Esophagus squamous epithelium (tissue), 5 donors: ENCODE measurements around the gene NGLY1. TPM values are rescaled to one million over a fixed set of nuclear protein-coding genes. Genes with fewer than 3 reads are reported as not detected.

Experiments
- DNase-seq: peaks from one replicate; lab custom pipeline; 2025; lab: John Stamatoyannopoulos, UW
- H3K27ac ChIP-seq, 4 donors: fragments of 200-600 bp; sonication (generic); one replicate each; pipeline ENCODE4 v1.5.1; 2016 to 2019; ENCODE audit warnings: mild to moderate bottlenecking in 1 of 4
- H3K27me3 ChIP-seq, 4 donors: fragments of 200-600 bp; sonication (generic); 1 replicate in 3 of 4; 2 replicates in 1 of 4; pipeline versions ENCODE4 v1.5.1 to v1.6.0; 2017 to 2021; ENCODE audit warnings: antibody characterized with exemption in 1 of 4
- H3K36me3 ChIP-seq, 3 donors: fragments of 200-600 bp; sonication (generic); one replicate each; pipeline ENCODE4 v1.5.1; 2016 to 2019
- H3K4me1 ChIP-seq, 3 donors: fragments of 200-600 bp; sonication (generic); one replicate each; pipeline ENCODE4 v1.5.1; 2017 to 2019
- H3K4me3 ChIP-seq, 4 donors: fragments of 200-600 bp; sonication (generic); 1 replicate in 3 of 4; 2 replicates in 1 of 4; pipeline ENCODE4 v1.5.1; 2016 to 2019; ENCODE audit warnings: mild to moderate bottlenecking in 2 of 4, moderate library complexity in 1 of 4
- H3K9me3 ChIP-seq, 3 donors: fragments of 200-600 bp; sonication (generic); one replicate each; pipeline ENCODE4 v1.5.1; 2016 to 2019
- CTCF ChIP-seq, 6 experiments: fragments of 450-650 bp in 4 of 6; fragments of 200-600 bp in 2 of 6; sonication (generic) in 2 of 6; IDR thresholded peaks; one replicate each; pipeline ENCODE4 v1.5.1; 2016 to 2019; ENCODE audit warnings: antibody characterized with exemption in 6 of 6, mild to moderate bottlenecking in 4 of 6, moderate library complexity in 4 of 6
- POLR2A ChIP-seq, 4 donors: fragments of 450-650 bp; IDR thresholded peaks; one replicate each; pipeline ENCODE4 v1.6.1; 2017; ENCODE audit warnings: antibody characterized with exemption in 4 of 4, mild to moderate bottlenecking in 4 of 4, moderate library complexity in 3 of 4
- WGBS, 2 donors: methylation state at CpG; one replicate each; pipeline ENCODE4 v1.1.5; 2018; 5-methylcytosine and 5-hydroxymethylcytosine counted together
- intact Hi-C: fragments of 100-400 bp; cut with DNase I; formaldehyde crosslinking; loops from one replicate; pipeline ENCODE4 v1.15.0; 2022
- total RNA-seq, 4 donors: library from RNA; depleted of rRNA; stranded (reverse); fragments of >200 nt; gene quantifications; one replicate each; pipeline ENCODE4 v1.1.0, GENCODE V29; 2016
- donor health status: DM: yes; HTN: yes; CAD: no.

Gene NGLY1
- total RNA-seq, 4 donors from 2014 or later: 21.3 to 33.8 (median 30.1) TPM

- TF ChIP-seq CTCF (IDR thresholded peaks at IDR 0.05): no peak
- Histone ChIP-seq H3K27me3 (peaks cover 0 to 10% (median 0%) of the 10 kb centered on the region in 4 donors), H3K4me3 (no peak overlapping the region), H3K36me3 (no peaks in the 10 kb centered on the region), H3K27ac (no peak overlapping the region), H3K9me3 (no peaks in the 10 kb centered on the region), H3K4me1 (peaks cover 0 to 3% (median 0%) of the 10 kb centered on the region in 3 donors)
- WGBS, 2 donors: 33 to 43% methylated on average over 1 of the region's 1 CpG
- no peak for DNase-seq
- intact Hi-C loops: no loop called here
These were observed 34.4 kb upstream of the NGLY1 start for GRCh38 chr3:25817638-25818037.

- intact Hi-C loops: no loop called here
- Histone ChIP-seq H3K4me1 (peaks cover 0 to 3% (median 0%) of the 10 kb centered on the region in 3 donors), H3K36me3 (no peaks in the 10 kb centered on the region), H3K9me3 (no peaks in the 10 kb centered on the region), H3K27me3 (peaks cover 0 to 10% (median 0%) of the 10 kb centered on the region in 4 donors), H3K4me3 (no peak overlapping the region), H3K27ac (no peak overlapping the region)
- 43 to 50% methylated on average over 1 of the region's 1 CpG for WGBS, 2 donors
- DNase-seq: no peak
- TF ChIP-seq POLR2A (IDR thresholded peaks at IDR 0.05) (no peak), CTCF (IDR thresholded peaks at IDR 0.05) (no peak)
These were observed 33.9 kb upstream of the NGLY1 start for GRCh38 chr3:25817107-25817506.

- Histone ChIP-seq H3K4me3 (no peak overlapping the region), H3K27ac (no peak overlapping the region), H3K27me3 (peaks cover 0 to 10% (median 0%) of the 10 kb centered on the region in 4 donors), H3K36me3 (no peaks in the 10 kb centered on the region), H3K4me1 (peaks cover 0 to 3% (median 0%) of the 10 kb centered on the region in 3 donors), H3K9me3 (no peaks in the 10 kb centered on the region)
- no peak for DNase-seq
- intact Hi-C loops: no loop called here
- TF ChIP-seq CTCF (IDR thresholded peaks at IDR 0.05): no peak
- TF ChIP-seq POLR2A (IDR thresholded peaks at IDR 0.05): no peak
- 83 to 97% methylated on average over 4 of the region's 4 CpGs for WGBS, 2 donors
These were observed 29.4 kb upstream of the NGLY1 start for GRCh38 chr3:25812644-25813043.

GRCh38 chr3:25804676-25805075 lies 21.4 kb upstream of the NGLY1 start:
- no peak for TF ChIP-seq CTCF (IDR thresholded peaks at IDR 0.05)
- TF ChIP-seq POLR2A (IDR thresholded peaks at IDR 0.05): no peak
- Histone ChIP-seq H3K9me3 (no peaks in the 10 kb centered on the region), H3K36me3 (no peaks in the 10 kb centered on the region), H3K27me3 (no peaks in the 10 kb centered on the region), H3K27ac (no peak overlapping the region), H3K4me1 (no peaks in the 10 kb centered on the region), H3K4me3 (no peak overlapping the region)
- DNase-seq: no peak
- WGBS, 2 donors: 74 to 83% methylated on average over 1 of the region's 1 CpG
- intact Hi-C loops: no loop called here

GRCh38 chr3:25803833-25804232 lies 20.6 kb upstream of the NGLY1 start:
- H3K27ac ChIP-seq: no peak overlapping the region
- H3K9me3 ChIP-seq: no peaks in the 10 kb centered on the region
- H3K27me3 ChIP-seq: no peaks in the 10 kb centered on the region
- TF ChIP-seq CTCF (IDR thresholded peaks at IDR 0.05): no peak
- TF ChIP-seq POLR2A (IDR thresholded peaks at IDR 0.05): no peak
- WGBS, 2 donors: 72 to 77% methylated on average over 2 of the region's 2 CpGs
- H3K4me1 ChIP-seq: no peaks in the 10 kb centered on the region
- no peaks in the 10 kb centered on the region for H3K36me3 ChIP-seq
- H3K4me3 ChIP-seq: no peak overlapping the region
- no peak for DNase-seq
- intact Hi-C loops: no loop called here
